Gastroesophageal sphincter (tissue), 3 donors: ENCODE data around the gene SPCS1.

ENCODE experiments used
- CTCF ChIP-seq, 4 experiments: fragments of 200-600 bp in 2 of 4; fragments of 450-650 bp in 2 of 4; sonication (generic) in 1 of 4; IDR thresholded peaks; one replicate each; pipeline ENCODE4 v1.5.1; 2017 to 2019; ENCODE audit warnings: antibody characterized with exemption in 4 of 4, mild to moderate bottlenecking in 2 of 4, moderate library complexity in 2 of 4
- POLR2A ChIP-seq, 2 donors: fragments of 450-650 bp; IDR thresholded peaks; one replicate each; pipeline ENCODE4 v1.6.1; 2017; ENCODE audit warnings: antibody characterized with exemption in 2 of 2, mild to moderate bottlenecking in 2 of 2, moderate library complexity in 1 of 2

GRCh38 chr3:52671676-52672075, 34.2 kb upstream of the SPCS1 start:
- TF ChIP-seq CTCF (IDR thresholded peaks at IDR 0.05) (no peak), POLR2A (IDR thresholded peaks at IDR 0.05) (no peak)
